COLO829 (cell line): ENCODE results near the gene GPR32.
"Not testable (repeated sequence)": the region's sequence is repeated elsewhere in the genome, so short reads cannot be mapped to it uniquely, and the experiment has no call there.

Experiments used
- DNase-seq: peaks from one replicate; pipeline ENCODE4 v3.0.0; 2012; ENCODE audit warnings: low spot score

Gene GPR32

GRCh38 chr19:50770164-50770563 is at the start of gene GPR32:
Gene GPR32, plus strand, starts transcription at chr19:50770464. Its CDS starts 137 bp downstream, at chr19:50770601.
- DNase-seq = not testable (repeated sequence)

GRCh38 chr19:50720921-50721381 is 49.3 kb upstream of the GPR32 start:
- no peak for DNase-seq

- DNase-seq = no peak
Observed at GRCh38 chr19:50721441-50722137, 48.7 kb upstream of the GPR32 start.

GRCh38 chr19:50722201-50723013 is 47.9 kb upstream of the GPR32 start:
- no peak for DNase-seq

- DNase-seq = no peak
Observed at GRCh38 chr19:50723069-50723468, 47.2 kb upstream of the GPR32 start, which contains the start of gene CLEC11A. Gene CLEC11A, plus strand, starts transcription at chr19:50723364. Its CDS starts 162 bp downstream, at chr19:50723526.

- DNase-seq = no peak
Observed at GRCh38 chr19:50723735-50724521, 46.3 kb upstream of the GPR32 start.

- peak; percentile 100 for DNase-seq
Observed at GRCh38 chr19:50724522-50725217, 45.6 kb upstream of the GPR32 start.

GRCh38 chr19:50725218-50725910 is 44.9 kb upstream of the GPR32 start:
- DNase-seq = no peak

- DNase-seq = no peak
Observed at GRCh38 chr19:50725911-50726230, 44.4 kb upstream of the GPR32 start.

- DNase-seq = no peak
Observed at GRCh38 chr19:50728084-50728737, 42.1 kb upstream of the GPR32 start.

- DNase-seq = peak; percentile 9
Observed at GRCh38 chr19:50729894-50730293, 40.4 kb upstream of the GPR32 start.

- DNase-seq = no peak
Observed at GRCh38 chr19:50735869-50736268, 34.4 kb upstream of the GPR32 start.

- no peak for DNase-seq
Observed at GRCh38 chr19:50736338-50736737, 33.9 kb upstream of the GPR32 start.

GRCh38 chr19:50739132-50739913 is 30.9 kb upstream of the GPR32 start:
- DNase-seq = no peak

GRCh38 chr19:50739914-50740426 is 30.3 kb upstream of the GPR32 start:
- no peak for DNase-seq

- no peak for DNase-seq
Observed at GRCh38 chr19:50741179-50741933, 28.9 kb upstream of the GPR32 start.

GRCh38 chr19:50743537-50743936 is 26.7 kb upstream of the GPR32 start:
- no peak for DNase-seq

- no peak for DNase-seq
Observed at GRCh38 chr19:50745221-50745620, 25.0 kb upstream of the GPR32 start.

GRCh38 chr19:50747141-50747540 is 23.1 kb upstream of the GPR32 start:
- DNase-seq = not testable (repeated sequence)
